Measurements from ENCODE around the gene TIMD4. TPM values are rescaled to one million over a fixed set of nuclear protein-coding genes. Genes with fewer than 3 reads are reported as not detected.

The TIMD4 gene
- total RNA-seq, 1 experiment from 2014 or later = not detected

DNA sequence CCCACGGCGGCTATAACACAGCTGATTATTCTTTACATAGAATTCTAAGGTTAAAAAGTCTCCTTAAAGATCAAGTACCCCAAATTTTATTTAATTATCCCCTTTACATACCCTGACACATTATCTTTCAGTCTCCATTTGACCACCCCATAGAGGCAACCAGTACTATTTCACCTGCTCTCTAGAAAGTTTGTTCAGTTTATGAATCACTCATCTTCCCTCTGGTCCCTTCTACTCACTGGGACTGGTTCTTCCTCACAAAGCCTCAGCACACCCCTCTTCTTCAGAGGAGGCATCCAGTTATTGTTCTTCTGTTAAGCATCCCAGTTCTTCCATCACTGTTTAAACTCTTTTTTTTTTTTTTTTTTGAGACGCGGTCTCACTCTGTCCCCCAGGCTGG is 70.2 kb downstream of the TIMD4 start:
- Mint-ChIP-seq H3K36me3 (ENCODE audit: insufficient read depth in 1 of 3, low read depth in 3 of 3) (no peaks in the 10 kb centered on the region), H3K4me3 (no peak overlapping the region), H3K27ac (no peak overlapping the region), H3K4me1 (peaks cover 7 to 8% of the 10 kb centered on the region in 2 experiments), H3K9me3 (no peaks in the 10 kb centered on the region), H3K27me3 (ENCODE audit: low read depth) (no peaks in the 10 kb centered on the region; the same call in none of the 2 replicates)
- no peak overlapping the region for H2BK15ac ChIP-seq (ENCODE audit: low read depth, low read length)
- WGBS (ENCODE audit: extremely low coverage, insufficient read length, low lambda C conversion rate) = no CpG with 5 or more reads among the region's 4 CpGs
- no peaks in the 10 kb centered on the region for H3K9me3 ChIP-seq (ENCODE audit: control insufficient read depth, low read depth, low read length)
- H3T11ph ChIP-seq (ENCODE audit: low read length) = no peak overlapping the region
- no peak overlapping the region for H2AK5ac ChIP-seq (ENCODE audit: insufficient read length, low read length)
- H2BK12ac ChIP-seq (ENCODE audit: insufficient read length, low read depth, low read length) = no peak overlapping the region
- no peak overlapping the region for H3K23ac ChIP-seq (ENCODE audit: insufficient read length, low read depth, low read length)
- H3K14ac ChIP-seq (ENCODE audit: insufficient read depth, low read length) = no peak overlapping the region
- no peak overlapping the region for H3K27ac ChIP-seq (ENCODE audit: insufficient read length, low read depth, low read length)
- TF ChIP-seq, protein P1, sequence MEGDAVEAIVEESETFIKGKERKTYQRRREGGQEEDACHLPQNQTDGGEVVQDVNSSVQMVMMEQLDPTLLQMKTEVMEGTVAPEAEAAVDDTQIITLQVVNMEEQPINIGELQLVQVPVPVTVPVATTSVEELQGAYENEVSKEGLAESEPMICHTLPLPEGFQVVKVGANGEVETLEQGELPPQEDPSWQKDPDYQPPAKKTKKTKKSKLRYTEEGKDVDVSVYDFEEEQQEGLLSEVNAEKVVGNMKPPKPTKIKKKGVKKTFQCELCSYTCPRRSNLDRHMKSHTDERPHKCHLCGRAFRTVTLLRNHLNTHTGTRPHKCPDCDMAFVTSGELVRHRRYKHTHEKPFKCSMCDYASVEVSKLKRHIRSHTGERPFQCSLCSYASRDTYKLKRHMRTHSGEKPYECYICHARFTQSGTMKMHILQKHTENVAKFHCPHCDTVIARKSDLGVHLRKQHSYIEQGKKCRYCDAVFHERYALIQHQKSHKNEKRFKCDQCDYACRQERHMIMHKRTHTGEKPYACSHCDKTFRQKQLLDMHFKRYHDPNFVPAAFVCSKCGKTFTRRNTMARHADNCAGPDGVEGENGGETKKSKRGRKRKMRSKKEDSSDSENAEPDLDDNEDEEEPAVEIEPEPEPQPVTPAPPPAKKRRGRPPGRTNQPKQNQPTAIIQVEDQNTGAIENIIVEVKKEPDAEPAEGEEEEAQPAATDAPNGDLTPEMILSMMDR (conservative IDR thresholded peaks at IDR 0.05) = no peak
- DNase-seq = no peak
- H4K20me1 ChIP-seq (ENCODE audit: control insufficient read depth, insufficient read depth, insufficient read length) = no peaks in the 10 kb centered on the region
- H3K4me2 ChIP-seq (ENCODE audit: insufficient read depth, insufficient read length, low read length) = no peak overlapping the region
- H3K79me1 ChIP-seq (ENCODE audit: insufficient read depth, low read depth, low read length, poor library complexity, severe bottlenecking) = no peaks in the 10 kb centered on the region
- H3K27me3 ChIP-seq (ENCODE audit: insufficient read depth, low read length) = no peaks in the 10 kb centered on the region
- H3K79me2 ChIP-seq (ENCODE audit: insufficient read depth, low read length) = no peaks in the 10 kb centered on the region
- no peak overlapping the region for H3K9ac ChIP-seq (ENCODE audit: extremely low read depth, insufficient read length, low read length)
- no peak overlapping the region for H3K18ac ChIP-seq (ENCODE audit: insufficient read length, low read depth, low read length)
- H3K23me2 ChIP-seq (ENCODE audit: insufficient read length, low read depth, low read length, poor library complexity, severe bottlenecking) = no peaks in the 10 kb centered on the region
- H2BK5ac ChIP-seq (ENCODE audit: insufficient read length, low read length) = no peak overlapping the region
- H3K4ac ChIP-seq (ENCODE audit: low read depth, low read length) = no peak overlapping the region
- no peaks in the 10 kb centered on the region for H3K4me1 ChIP-seq (ENCODE audit: insufficient read depth, low read length)
- H4K91ac ChIP-seq (ENCODE audit: insufficient read length, low read depth, low read length) = no peak overlapping the region
- H4K5ac ChIP-seq (ENCODE audit: insufficient read length, low read depth, low read length) = no peak overlapping the region
- H2BK20ac ChIP-seq (ENCODE audit: low read depth, low read length, poor library complexity, severe bottlenecking) = no peak overlapping the region
- H4K8ac ChIP-seq (replicated peaks; ENCODE audit: insufficient read length, low read depth, low read length) = no peak overlapping the region
- H2BK120ac ChIP-seq (ENCODE audit: low read depth, low read length, poor library complexity, severe bottlenecking) = no peak overlapping the region
- no peak overlapping the region for H3K56ac ChIP-seq (ENCODE audit: insufficient read length, low read depth, low read length)
- no peak overlapping the region for H2AFZ ChIP-seq (ENCODE audit: low read length)

Data from H9 (cell line).